ENCODE measurements around the gene MBIP.

DNA sequence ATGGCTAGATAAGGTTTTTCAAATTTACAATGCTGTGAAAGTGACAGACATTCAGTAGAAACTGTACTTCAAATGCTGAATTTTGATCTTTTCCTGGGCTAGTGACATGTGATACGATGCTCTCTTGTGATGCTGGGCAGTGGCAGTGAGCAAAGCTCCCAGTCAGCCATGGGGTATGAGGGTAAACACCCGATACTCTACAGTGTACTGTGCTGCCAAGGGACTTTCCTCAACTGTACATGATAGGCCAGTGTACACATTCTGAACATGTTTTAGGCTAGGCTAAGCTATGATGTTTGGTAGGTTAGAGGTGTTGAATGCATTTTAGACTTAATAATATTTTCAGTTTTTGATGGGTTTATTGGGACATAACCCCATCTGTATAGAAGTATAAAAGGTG lies 17.6 kb downstream of the MBIP start:
- TF ChIP-seq POLR2AphosphoS5 (IDR thresholded peaks at IDR 0.05; ENCODE audit: low read depth, low read length) (no peak), REST (IDR thresholded peaks at IDR 0.05; ENCODE audit: insufficient read depth in 1 of 2, low read depth in 2 of 2, low read length in 2 of 2) (no peak)
